ENCODE measurements around the gene TYMS.

Gene TYMS

DNA sequence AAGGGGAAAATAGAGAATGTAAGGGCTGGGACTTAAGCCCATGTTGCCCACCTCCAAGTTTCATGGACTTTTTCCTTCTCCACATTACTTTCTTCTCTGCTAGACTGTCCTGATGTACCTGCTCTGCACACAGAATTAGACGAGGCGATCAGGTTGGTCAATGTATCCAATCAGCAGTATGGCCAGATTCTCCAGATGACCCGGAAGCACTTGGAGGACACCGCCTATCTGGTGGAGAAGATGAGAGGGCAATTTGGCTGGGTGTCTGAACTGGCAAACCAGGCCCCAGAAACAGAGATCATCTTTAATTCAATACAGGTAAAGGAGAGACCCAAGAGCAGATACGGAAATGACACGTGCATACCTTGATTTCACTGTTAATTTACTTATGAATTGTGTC is 16.2 kb upstream of the TYMS start:
- no peak overlapping the region for H3K4me3 ChIP-seq (ENCODE audit: low read depth, low read length)
- TF ChIP-seq, protein P1, sequence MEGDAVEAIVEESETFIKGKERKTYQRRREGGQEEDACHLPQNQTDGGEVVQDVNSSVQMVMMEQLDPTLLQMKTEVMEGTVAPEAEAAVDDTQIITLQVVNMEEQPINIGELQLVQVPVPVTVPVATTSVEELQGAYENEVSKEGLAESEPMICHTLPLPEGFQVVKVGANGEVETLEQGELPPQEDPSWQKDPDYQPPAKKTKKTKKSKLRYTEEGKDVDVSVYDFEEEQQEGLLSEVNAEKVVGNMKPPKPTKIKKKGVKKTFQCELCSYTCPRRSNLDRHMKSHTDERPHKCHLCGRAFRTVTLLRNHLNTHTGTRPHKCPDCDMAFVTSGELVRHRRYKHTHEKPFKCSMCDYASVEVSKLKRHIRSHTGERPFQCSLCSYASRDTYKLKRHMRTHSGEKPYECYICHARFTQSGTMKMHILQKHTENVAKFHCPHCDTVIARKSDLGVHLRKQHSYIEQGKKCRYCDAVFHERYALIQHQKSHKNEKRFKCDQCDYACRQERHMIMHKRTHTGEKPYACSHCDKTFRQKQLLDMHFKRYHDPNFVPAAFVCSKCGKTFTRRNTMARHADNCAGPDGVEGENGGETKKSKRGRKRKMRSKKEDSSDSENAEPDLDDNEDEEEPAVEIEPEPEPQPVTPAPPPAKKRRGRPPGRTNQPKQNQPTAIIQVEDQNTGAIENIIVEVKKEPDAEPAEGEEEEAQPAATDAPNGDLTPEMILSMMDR (IDR thresholded peaks at IDR 0.05; ENCODE audit: insufficient read depth, low read depth, low read length, missing control alignments) = no peak
- DNase-seq (ENCODE audit: low read depth) = no peak

DNA sequence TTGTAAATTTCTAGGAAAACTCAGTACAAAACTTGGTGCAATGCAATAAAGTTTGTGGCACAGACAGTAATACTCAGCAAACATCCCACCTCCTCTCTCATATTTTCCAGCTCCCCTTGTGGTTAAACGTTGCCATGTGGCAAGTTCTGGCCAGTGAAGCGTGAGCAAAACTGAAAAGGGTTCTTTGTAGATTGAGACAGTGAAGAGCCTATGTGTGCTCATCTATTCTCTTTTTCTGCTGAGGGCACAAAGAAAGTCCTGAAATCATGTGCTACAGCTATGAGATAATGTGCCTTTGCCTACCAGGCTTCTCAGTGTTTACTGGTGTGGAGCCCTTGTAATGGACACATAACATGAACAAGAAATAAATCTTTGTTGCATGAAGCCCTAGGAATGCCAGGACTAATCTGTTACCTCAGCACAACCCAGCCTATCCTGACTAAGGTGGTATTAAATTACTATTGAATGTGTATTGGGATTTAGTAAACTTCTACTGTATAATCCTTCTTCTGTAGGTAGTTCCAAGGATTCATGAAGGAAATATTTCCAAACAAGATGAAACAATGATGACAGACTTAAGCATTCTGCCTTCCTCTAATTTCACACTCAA is 13.0 kb upstream of the TYMS start:
- TF ChIP-seq, protein P1 (IDR thresholded peaks at IDR 0.05; ENCODE audit: insufficient read depth, low read depth, low read length, missing control alignments) = no peak
- no peak for DNase-seq (ENCODE audit: low read depth)
- H3K4me3 ChIP-seq (ENCODE audit: low read depth, low read length) = no peak overlapping the region

DNA sequence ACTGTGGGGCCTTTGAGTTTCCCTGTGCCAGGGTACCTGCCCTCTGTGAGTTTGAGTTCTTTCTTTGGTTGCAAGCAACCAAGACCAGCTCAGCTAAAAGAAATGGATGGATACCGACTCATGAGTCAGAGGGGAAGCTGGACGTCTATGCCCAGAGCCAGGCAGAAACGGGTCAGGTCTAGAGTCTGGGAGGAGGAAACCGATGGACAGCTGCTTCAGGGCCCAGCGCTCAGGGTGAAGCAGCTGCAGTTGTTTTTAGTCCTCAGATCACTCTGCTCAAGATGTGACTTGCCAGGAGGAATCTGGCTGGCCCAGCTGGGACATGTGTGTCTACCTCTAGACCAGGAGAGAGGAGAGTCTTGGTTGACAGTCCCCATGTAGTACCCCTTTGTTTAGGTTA is 10.1 kb upstream of the TYMS start:
- DNase-seq (ENCODE audit: low read depth) = no peak
- TF ChIP-seq, protein P1 (IDR thresholded peaks at IDR 0.05; ENCODE audit: insufficient read depth, low read depth, low read length, missing control alignments) = no peak
- H3K4me3 ChIP-seq (ENCODE audit: low read depth, low read length) = no peak overlapping the region

DNA sequence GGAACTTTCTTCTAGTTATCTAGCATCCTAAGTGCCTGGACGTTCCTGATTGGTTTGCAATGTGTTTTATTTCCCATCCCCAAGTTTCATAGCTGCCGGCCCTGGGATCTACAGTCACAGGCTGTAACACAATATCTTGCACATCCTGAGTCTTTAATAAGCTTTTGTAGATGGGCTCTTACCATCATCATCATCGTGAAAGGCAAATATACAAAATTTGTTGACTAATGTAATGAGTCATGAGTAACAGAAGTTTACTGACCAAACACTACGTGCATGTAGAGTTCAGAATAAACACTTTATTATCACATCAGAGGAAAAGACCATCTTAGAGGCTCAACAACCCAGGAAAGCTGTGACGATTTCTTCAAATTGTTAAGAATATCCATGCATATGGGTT is 8.1 kb upstream of the TYMS start:
- no peak overlapping the region for H3K4me3 ChIP-seq (ENCODE audit: low read depth, low read length)
- TF ChIP-seq, protein P1 (IDR thresholded peaks at IDR 0.05; ENCODE audit: insufficient read depth, low read depth, low read length, missing control alignments) = no peak
- no peak for DNase-seq (ENCODE audit: low read depth)

DNA sequence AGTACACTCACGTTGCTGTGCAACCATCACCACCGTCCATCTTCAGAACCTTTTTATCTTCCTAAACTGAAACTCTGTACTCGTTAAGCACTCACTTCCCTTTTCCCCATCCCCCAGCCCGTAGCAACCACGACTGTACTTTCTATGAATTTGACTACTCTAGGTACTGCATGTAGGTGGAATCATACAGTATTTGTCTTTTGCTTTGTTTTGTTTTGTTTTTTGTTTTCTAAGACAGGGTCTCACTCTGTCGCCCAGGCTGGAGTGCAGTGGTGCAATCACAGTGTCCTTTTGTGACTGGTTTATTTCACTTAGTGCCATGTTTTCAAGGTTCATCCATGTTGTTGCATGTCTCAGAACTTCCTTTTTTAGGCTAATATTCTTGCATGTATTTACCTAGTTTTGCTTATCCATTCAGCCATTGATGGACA is 7.0 kb upstream of the TYMS start:
- DNase-seq (ENCODE audit: low read depth) = peak; percentile 86
- no peak overlapping the region for H3K4me3 ChIP-seq (ENCODE audit: low read depth, low read length)
- TF ChIP-seq, protein P1 (IDR thresholded peaks at IDR 0.05; ENCODE audit: insufficient read depth, low read depth, low read length, missing control alignments) = no peak

DNA sequence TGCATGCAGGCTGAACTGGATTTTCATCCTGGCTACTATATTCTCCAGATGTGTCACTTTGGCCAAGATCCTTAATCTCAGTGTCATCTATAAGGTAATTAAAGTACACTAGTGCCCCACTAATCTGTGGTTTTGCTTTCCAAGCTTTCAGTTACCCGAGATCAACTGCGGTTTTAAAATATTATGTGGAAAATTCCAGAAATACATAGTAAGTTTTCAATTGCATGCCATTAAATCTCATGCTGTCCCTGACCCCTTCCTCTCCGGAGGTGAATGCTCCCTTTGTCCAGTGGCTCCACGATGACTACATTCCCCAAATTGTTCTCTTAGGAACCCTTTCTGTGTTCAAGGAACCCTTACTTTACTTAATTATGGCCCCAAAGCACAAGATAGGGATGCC is 5.3 kb upstream of the TYMS start:
- TF ChIP-seq, protein P1 (IDR thresholded peaks at IDR 0.05; ENCODE audit: insufficient read depth, low read depth, low read length, missing control alignments) = no peak
- no peak for DNase-seq (ENCODE audit: low read depth)
- H3K4me3 ChIP-seq (ENCODE audit: low read depth, low read length) = no peak overlapping the region

DNA sequence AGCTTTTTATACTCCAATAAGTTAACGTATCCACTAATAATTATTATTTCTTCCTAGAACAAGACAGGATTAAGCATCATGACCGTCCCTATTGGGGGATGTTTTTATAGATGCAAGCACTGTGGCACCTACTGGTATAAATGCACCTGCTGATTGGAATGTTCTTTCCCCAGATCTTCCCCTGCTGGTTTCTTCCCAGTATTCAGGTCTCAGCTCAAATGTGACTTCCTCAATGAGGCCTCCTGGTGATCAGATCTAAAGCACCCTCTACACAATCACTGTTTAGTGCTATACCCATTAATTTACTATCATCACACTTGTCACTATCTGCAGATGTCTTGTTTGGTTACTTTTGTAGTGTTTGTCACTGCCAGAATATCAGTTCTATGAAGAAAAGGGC is 3.9 kb upstream of the TYMS start:
- DNase-seq (ENCODE audit: low read depth) = no peak
- H3K4me3 ChIP-seq (ENCODE audit: low read depth, low read length) = no peak overlapping the region
- TF ChIP-seq, protein P1 (IDR thresholded peaks at IDR 0.05; ENCODE audit: insufficient read depth, low read depth, low read length, missing control alignments) = no peak

Measured in GM12865 (cell line).